KMS-11 (cell line): Measurements from ENCODE around the gene RSPH1.

Source experiments
- H2AFZ ChIP-seq: fragments of 200-600 bp; sonication (generic); 2 replicates; pipeline ENCODE4 v1.6.1; 2016; ENCODE audit warnings: antibody characterized with exemption, mixed run types, low read depth
- H3K27ac ChIP-seq: fragments of 200-600 bp; sonication (generic); 2 replicates; pipeline ENCODE4 v1.6.1; 2016; ENCODE audit warnings: mild to moderate bottlenecking, mixed run types
- H3K27me3 ChIP-seq: fragments of 200-600 bp; sonication (generic); 2 replicates; pipeline ENCODE4 v1.6.1; 2017; ENCODE audit warnings: mild to moderate bottlenecking, low read depth, mixed run types, moderate library complexity; ENCODE audit not compliant: insufficient read depth
- H3K36me3 ChIP-seq: fragments of 200-600 bp; sonication (generic); 2 replicates; pipeline ENCODE4 v1.6.1; 2017; ENCODE audit warnings: mild to moderate bottlenecking, mixed run types; ENCODE audit not compliant: insufficient read depth
- H3K4me1 ChIP-seq: fragments of 200-600 bp; sonication (generic); 2 replicates; pipeline ENCODE4 v1.6.1; 2016; ENCODE audit warnings: mild to moderate bottlenecking, low read depth, mixed run types; ENCODE audit not compliant: poor library complexity, severe bottlenecking
- H3K4me2 ChIP-seq: fragments of 200-600 bp; sonication (generic); 2 replicates; pipeline ENCODE4 v1.7.0; 2016; ENCODE audit warnings: mild to moderate bottlenecking, mixed run types
- H3K4me3 ChIP-seq: fragments of 200-600 bp; sonication (generic); IDR thresholded peaks from 2 replicates; pipeline ENCODE4 v1.6.1; 2017; ENCODE audit warnings: low read depth, low read length, mixed read lengths; ENCODE audit not compliant: insufficient read depth
- H3K79me2 ChIP-seq: fragments of 200-600 bp; sonication (generic); 2 replicates; pipeline ENCODE4 v1.6.1; 2016; ENCODE audit warnings: low read depth, mixed run types; ENCODE audit not compliant: insufficient read depth
- H3K9ac ChIP-seq: fragments of 200-600 bp; sonication (generic); 2 replicates; pipeline ENCODE4 v1.6.1; 2016; ENCODE audit warnings: mild to moderate bottlenecking, mixed run types
- H4K20me1 ChIP-seq: fragments of 200-600 bp; sonication (generic); 2 replicates; pipeline ENCODE4 v1.6.1; 2016; ENCODE audit warnings: mild to moderate bottlenecking, mixed run types; ENCODE audit not compliant: insufficient read depth
- CTCF ChIP-seq: fragments of 200-600 bp; sonication (generic); conservative IDR thresholded peaks from 2 replicates; pipeline ENCODE4 v1.6.1; 2017; ENCODE audit warnings: low read depth, mild to moderate bottlenecking, antibody characterized with exemption, low read length, moderate library complexity, mixed read lengths

RSPH1 gene

DNA sequence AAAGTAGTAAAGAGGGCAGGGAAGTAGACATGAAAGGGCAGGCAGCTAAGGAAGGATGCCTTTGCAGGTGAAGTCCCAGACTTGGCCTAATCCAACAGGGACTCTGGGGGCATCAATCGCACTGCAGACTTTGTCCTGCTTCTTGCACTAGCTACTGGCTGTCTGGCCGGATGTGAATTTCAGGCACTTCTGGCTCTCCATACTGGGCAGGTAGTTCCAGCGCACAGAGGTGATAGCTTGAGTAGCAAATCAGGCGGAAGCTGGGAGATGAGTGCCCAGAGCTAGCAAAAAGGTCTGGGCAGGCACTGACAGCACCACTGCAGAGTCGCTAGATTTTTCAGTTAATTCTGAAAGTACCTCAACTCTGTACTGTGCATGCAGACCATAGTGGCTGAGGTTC is 997 bp downstream of the RSPH1 start:
- no peaks in the 10 kb centered on the region for H3K79me2 ChIP-seq
- no peaks in the 10 kb centered on the region; the same call in 1 of the 2 replicates for H3K27me3 ChIP-seq
- H3K4me3 ChIP-seq: no peak overlapping the region
- H4K20me1 ChIP-seq: no peaks in the 10 kb centered on the region
- H3K27ac ChIP-seq: no peak overlapping the region
- peaks cover 13% of the 10 kb centered on the region for H3K4me1 ChIP-seq
- H3K9ac ChIP-seq: no peak overlapping the region
- no peaks in the 10 kb centered on the region for H3K36me3 ChIP-seq
- peak overlapping the region; percentile 61; the same call in 1 of the 2 replicates for H3K4me2 ChIP-seq
- TF ChIP-seq CTCF: no peak
- peak overlapping the region; percentile 74; the same call in 1 of the 2 replicates for H2AFZ ChIP-seq

GRCh38 chr21:42493109-42494060 is 2.6 kb downstream of the RSPH1 start:
- Histone ChIP-seq H3K9ac (no peak overlapping the region), H3K27me3 (no peaks in the 10 kb centered on the region; the same call in 1 of the 2 replicates), H3K4me3 (no peak overlapping the region), H2AFZ (no peak overlapping the region), H3K27ac (no peak overlapping the region), H4K20me1 (no peaks in the 10 kb centered on the region), H3K36me3 (no peaks in the 10 kb centered on the region), H3K4me1 (peaks cover 13% of the 10 kb centered on the region), H3K79me2 (no peaks in the 10 kb centered on the region), H3K4me2 (no peak overlapping the region)
- no peak for TF ChIP-seq CTCF

GRCh38 chr21:42492201-42492600 is 3.8 kb downstream of the RSPH1 start:
- H3K79me2 ChIP-seq: no peaks in the 10 kb centered on the region
- H3K27ac ChIP-seq: no peak overlapping the region
- no peak for TF ChIP-seq CTCF
- no peaks in the 10 kb centered on the region for H4K20me1 ChIP-seq
- no peak overlapping the region for H3K9ac ChIP-seq
- H2AFZ ChIP-seq: no peak overlapping the region
- H3K27me3 ChIP-seq: no peaks in the 10 kb centered on the region; the same call in 1 of the 2 replicates
- no peak overlapping the region for H3K4me3 ChIP-seq
- peaks cover 12% of the 10 kb centered on the region for H3K4me1 ChIP-seq
- no peaks in the 10 kb centered on the region for H3K36me3 ChIP-seq
- no peak overlapping the region for H3K4me2 ChIP-seq

DNA sequence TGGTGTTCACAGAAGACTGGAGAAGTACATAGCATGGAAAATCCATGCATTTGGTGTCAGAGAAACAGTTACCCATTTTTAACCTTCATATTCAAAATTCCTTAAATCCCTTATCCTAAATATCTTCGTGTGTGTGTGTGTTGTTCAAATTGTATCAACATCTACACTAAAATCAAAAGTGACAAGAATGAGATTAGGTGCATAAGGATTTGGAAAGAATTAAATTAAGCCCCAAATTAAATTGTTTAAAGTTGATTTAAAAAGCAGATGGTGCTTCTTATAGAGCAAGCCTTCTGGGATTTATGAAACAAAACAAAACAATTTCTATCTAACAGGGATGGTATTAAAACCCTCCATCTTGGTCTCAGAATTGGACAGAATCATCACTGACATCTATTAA is 4.7 kb downstream of the RSPH1 start:
- Histone ChIP-seq H3K4me2 (no peak overlapping the region), H3K4me3 (no peak overlapping the region), H3K9ac (no peak overlapping the region), H3K4me1 (peaks cover 7% of the 10 kb centered on the region), H3K36me3 (no peaks in the 10 kb centered on the region), H3K27me3 (no peaks in the 10 kb centered on the region; the same call in 1 of the 2 replicates), H2AFZ (no peak overlapping the region), H4K20me1 (no peaks in the 10 kb centered on the region), H3K79me2 (no peaks in the 10 kb centered on the region), H3K27ac (no peak overlapping the region)
- TF ChIP-seq CTCF: no peak
